Measurements from ENCODE around the gene GPR141. TPM values are rescaled to one million over a fixed set of nuclear protein-coding genes. Genes with fewer than 3 reads are reported as not detected.

Gene GPR141
- total RNA-seq, 1 experiment from 2014 or later: not detected

DNA sequence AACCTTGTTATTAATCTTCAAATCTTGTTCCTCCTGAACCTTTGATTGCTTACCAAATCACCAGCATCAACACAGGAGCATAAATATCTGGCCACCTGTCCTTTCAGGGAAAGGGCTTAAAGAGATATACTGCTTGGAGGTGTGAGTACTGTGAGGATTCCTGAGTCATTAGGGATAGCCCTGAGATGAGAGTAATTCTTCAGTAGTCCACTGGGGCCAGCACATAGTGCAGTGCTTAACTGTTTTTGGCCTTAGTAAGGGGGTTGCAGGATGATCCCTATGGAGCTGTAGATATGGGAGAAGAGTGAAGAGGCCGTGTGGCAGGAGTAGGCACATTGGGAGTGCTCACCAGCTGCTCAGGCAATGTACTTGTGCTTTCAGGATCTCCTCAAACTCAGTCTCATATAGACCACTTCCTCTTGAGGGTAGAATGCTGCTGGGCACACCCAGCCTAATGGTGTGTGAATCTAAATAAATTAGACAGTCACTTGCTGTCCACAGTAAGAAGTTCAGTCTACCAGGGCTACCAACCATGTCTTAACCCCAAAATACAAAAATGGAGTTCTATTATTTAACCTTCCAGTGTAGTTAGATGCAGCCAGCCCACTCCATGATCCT, 26.5 kb upstream of the GPR141 start:
- H3K4me1 ChIP-seq (ENCODE audit: control insufficient read depth in 1 of 2, insufficient read depth in 2 of 2, low read length in 2 of 2): no peaks in the 10 kb centered on the region
- ATAC-seq (no peak), DNase-seq (ENCODE audit: low read depth, low spot score) (no peak)
- no peaks in the 10 kb centered on the region for H4K20me1 ChIP-seq (ENCODE audit: insufficient read depth)
- no peaks in the 10 kb centered on the region for H3K36me3 ChIP-seq (ENCODE audit: control insufficient read depth in 1 of 2, insufficient read depth in 2 of 2, low read length in 2 of 2)
- no peaks in the 10 kb centered on the region for H3K79me2 ChIP-seq (ENCODE audit: insufficient read depth, low read length)
- no peak overlapping the region for H3K4me2 ChIP-seq (ENCODE audit: low read length)
- intact Hi-C loops (cut with micrococcal nuclease): no loop called here
- TF ChIP-seq ZNF274 (IDR thresholded peaks at IDR 0.05; ENCODE audit: low read depth, low read length): no peak
- TF ChIP-seq JUND (IDR thresholded peaks at IDR 0.05): no peak
- TF ChIP-seq, protein P1, sequence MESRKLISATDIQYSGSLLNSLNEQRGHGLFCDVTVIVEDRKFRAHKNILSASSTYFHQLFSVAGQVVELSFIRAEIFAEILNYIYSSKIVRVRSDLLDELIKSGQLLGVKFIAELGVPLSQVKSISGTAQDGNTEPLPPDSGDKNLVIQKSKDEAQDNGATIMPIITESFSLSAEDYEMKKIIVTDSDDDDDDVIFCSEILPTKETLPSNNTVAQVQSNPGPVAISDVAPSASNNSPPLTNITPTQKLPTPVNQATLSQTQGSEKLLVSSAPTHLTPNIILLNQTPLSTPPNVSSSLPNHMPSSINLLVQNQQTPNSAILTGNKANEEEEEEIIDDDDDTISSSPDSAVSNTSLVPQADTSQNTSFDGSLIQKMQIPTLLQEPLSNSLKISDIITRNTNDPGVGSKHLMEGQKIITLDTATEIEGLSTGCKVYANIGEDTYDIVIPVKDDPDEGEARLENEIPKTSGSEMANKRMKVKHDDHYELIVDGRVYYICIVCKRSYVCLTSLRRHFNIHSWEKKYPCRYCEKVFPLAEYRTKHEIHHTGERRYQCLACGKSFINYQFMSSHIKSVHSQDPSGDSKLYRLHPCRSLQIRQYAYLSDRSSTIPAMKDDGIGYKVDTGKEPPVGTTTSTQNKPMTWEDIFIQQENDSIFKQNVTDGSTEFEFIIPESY (IDR thresholded peaks at IDR 0.05; ENCODE audit: extremely low read depth, insufficient replicate concordance, low read length): no peak
- no peak for TF ChIP-seq POLR2AphosphoS5 (IDR thresholded peaks at IDR 0.05; ENCODE audit: low read depth, low read length)
- TF ChIP-seq EGR1 (IDR thresholded peaks at IDR 0.05; ENCODE audit: low read depth): no peak
- TF ChIP-seq RAD21 (IDR thresholded peaks at IDR 0.05; ENCODE audit: low read depth): no peak
- TF ChIP-seq TCF7L2 (IDR thresholded peaks at IDR 0.05; ENCODE audit: borderline replicate concordance, extremely low read depth, insufficient read depth, insufficient read length): no peak
- TF ChIP-seq, protein P2, sequence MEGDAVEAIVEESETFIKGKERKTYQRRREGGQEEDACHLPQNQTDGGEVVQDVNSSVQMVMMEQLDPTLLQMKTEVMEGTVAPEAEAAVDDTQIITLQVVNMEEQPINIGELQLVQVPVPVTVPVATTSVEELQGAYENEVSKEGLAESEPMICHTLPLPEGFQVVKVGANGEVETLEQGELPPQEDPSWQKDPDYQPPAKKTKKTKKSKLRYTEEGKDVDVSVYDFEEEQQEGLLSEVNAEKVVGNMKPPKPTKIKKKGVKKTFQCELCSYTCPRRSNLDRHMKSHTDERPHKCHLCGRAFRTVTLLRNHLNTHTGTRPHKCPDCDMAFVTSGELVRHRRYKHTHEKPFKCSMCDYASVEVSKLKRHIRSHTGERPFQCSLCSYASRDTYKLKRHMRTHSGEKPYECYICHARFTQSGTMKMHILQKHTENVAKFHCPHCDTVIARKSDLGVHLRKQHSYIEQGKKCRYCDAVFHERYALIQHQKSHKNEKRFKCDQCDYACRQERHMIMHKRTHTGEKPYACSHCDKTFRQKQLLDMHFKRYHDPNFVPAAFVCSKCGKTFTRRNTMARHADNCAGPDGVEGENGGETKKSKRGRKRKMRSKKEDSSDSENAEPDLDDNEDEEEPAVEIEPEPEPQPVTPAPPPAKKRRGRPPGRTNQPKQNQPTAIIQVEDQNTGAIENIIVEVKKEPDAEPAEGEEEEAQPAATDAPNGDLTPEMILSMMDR (IDR thresholded peaks at IDR 0.05 in 2 of 3, conservative IDR thresholded peaks at IDR 0.05 in 1 of 3; ENCODE audit: borderline replicate concordance in 1 of 3, insufficient read depth in 1 of 3, low read depth in 2 of 3, low read length in 2 of 3): no peak
- TF ChIP-seq CBX3 (IDR thresholded peaks at IDR 0.05; ENCODE audit: low read depth): no peak
- no peak for TF ChIP-seq SRF (IDR thresholded peaks at IDR 0.05; ENCODE audit: low read depth)
- no peak for TF ChIP-seq CEBPB (IDR thresholded peaks at IDR 0.05; ENCODE audit: low read depth)
- no peak for TF ChIP-seq EZH2phosphoT487 (IDR thresholded peaks at IDR 0.05; ENCODE audit: borderline replicate concordance)
- TF ChIP-seq ELF1 (IDR thresholded peaks at IDR 0.05; ENCODE audit: borderline replicate concordance, low read depth): no peak
- TF ChIP-seq, protein P3, sequence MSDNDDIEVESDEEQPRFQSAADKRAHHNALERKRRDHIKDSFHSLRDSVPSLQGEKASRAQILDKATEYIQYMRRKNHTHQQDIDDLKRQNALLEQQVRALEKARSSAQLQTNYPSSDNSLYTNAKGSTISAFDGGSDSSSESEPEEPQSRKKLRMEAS (IDR thresholded peaks at IDR 0.05): no peak
- no peak for TF ChIP-seq YY1 (IDR thresholded peaks at IDR 0.05; ENCODE audit: extremely low read depth, insufficient replicate concordance, low read depth, low read length)
- no peak for TF ChIP-seq ZFX (IDR thresholded peaks at IDR 0.05)
- TF ChIP-seq SIN3A (IDR thresholded peaks at IDR 0.05; ENCODE audit: low read depth): no peak
- no peak for TF ChIP-seq FOSL1 (IDR thresholded peaks at IDR 0.05; ENCODE audit: low read depth)
- BruUV-seq (replicated peaks): no TSS peak
- H3K27ac ChIP-seq (ENCODE audit: low read depth, low read length): no peak overlapping the region
- H3K9me2 ChIP-seq (ENCODE audit: insufficient read depth): no peaks in the 10 kb centered on the region
- ChIA-PET POLR2A (no interaction called here), RAD21 (ENCODE audit: low non-redundant PET in 1 of 2, low total read pairs in 2 of 2, uncharacterized antibody in 2 of 2, unreplicated experiment in 2 of 2) (no interaction called here), CTCF (no interaction called here)
- no peak overlapping the region for H2AFZ ChIP-seq (ENCODE audit: low read depth, low read length, poor library complexity, severe bottlenecking)
- H3K9me3 ChIP-seq (ENCODE audit: control insufficient read depth in 1 of 2, insufficient read depth in 1 of 2, low read depth in 1 of 2, low read length in 2 of 2): no peaks in the 10 kb centered on the region
- no peak overlapping the region for H3K4me3 ChIP-seq (replicated peaks in 1 of 2; ENCODE audit: low read depth in 1 of 2, low read length in 2 of 2)
- H3K9ac ChIP-seq (ENCODE audit: low read length): no peak overlapping the region
- no peaks in the 10 kb centered on the region; the same call in 1 of the 2 replicates for H3K27me3 ChIP-seq (ENCODE audit: insufficient read depth, low read length)
